HFFc6 (cell line): ENCODE results near the gene NFATC3. TPM values are rescaled to one million over a fixed set of nuclear protein-coding genes. Genes with fewer than 3 reads are reported as not detected.
A peak's percentile ranks its signal among the peaks of the same experiment; 100 is the strongest.

Experiments
- DNase-seq: peaks from one replicate; pipeline ENCODE4 v3.0.0-alpha.2; 2018
- H3K27ac Mint-ChIP-seq: 2 replicates; pipeline ENCODE4 v1.8.0; 2020; ENCODE audit warnings: mild to moderate bottlenecking, mixed read lengths
- H3K27me3 Mint-ChIP-seq: 2 replicates; pipeline ENCODE4 v1.8.0; 2021; ENCODE audit warnings: mild to moderate bottlenecking, moderate library complexity, mixed read lengths; ENCODE audit not compliant: insufficient read depth
- H3K36me3 Mint-ChIP-seq: 2 replicates; pipeline ENCODE4 v1.8.0; 2021; ENCODE audit warnings: low read depth, mixed read lengths
- H3K4me1 Mint-ChIP-seq: 2 replicates; pipeline ENCODE4 v1.8.0; 2020; ENCODE audit warnings: low read depth, mixed read lengths
- H3K4me3 Mint-ChIP-seq: 2 replicates; pipeline ENCODE4 v1.8.0; 2020; ENCODE audit warnings: mild to moderate bottlenecking, moderate library complexity, mixed read lengths
- H3K9me3 Mint-ChIP-seq: 2 replicates; pipeline ENCODE4 v1.8.0; 2020; ENCODE audit warnings: mild to moderate bottlenecking, mixed read lengths
- total RNA-seq, 6 experiments: library from RNA; stranded (reverse); fragmentation: NEBNext Ultra II Directional; extraction: Animal tissue kit (Norgen Biotek cat#: 25700); gene quantifications; 2 replicates in 1 of 6; 3 replicates in 5 of 6; pipeline ENCODE4 v1.2.3, GENCODE V29; 2021
- TF ChIP-seq, protein P1 (sequence below): fragments of 200-600 bp; sonication (generic); IDR thresholded peaks from 2 replicates; pipeline ENCODE4 v1.5.0; 2021; ENCODE audit warnings: antibody characterized with exemption, mild to moderate bottlenecking

The NFATC3 gene
- total RNA-seq, 6 experiments from 2014 or later, result 17.2 to 20.7 (median 19.9) TPM

DNA sequence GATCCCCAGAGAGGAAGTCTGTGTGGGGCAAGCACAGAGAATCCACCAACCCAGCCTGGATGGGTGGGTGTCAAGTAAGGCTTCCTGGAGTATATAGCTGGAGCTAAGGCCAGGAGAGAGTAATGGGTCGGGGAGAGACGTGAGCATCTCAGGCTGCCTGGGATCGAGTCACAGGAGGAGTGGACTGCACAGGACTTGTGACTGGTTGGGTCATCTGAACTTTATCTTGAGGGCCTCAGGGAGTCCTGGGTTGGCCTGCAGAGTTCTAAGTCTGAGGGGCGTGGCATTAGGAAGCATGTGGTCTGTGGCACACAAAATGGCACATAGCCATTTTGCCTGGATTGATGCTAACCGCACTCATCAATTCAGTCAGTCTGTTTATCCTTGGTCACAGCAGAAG lies 161.5 kb downstream of the NFATC3 start:
- no peak for DNase-seq
- Mint-ChIP-seq H3K9me3 (no peaks in the 10 kb centered on the region), H3K4me1 (peaks cover 34% of the 10 kb centered on the region), H3K27me3 (no peaks in the 10 kb centered on the region; the same call in 1 of the 2 replicates), H3K27ac (no peak overlapping the region), H3K4me3 (peak overlapping the region; percentile 95), H3K36me3 (peaks cover 8% of the 10 kb centered on the region; the same call in 1 of the 2 replicates)
- TF ChIP-seq, protein P1, sequence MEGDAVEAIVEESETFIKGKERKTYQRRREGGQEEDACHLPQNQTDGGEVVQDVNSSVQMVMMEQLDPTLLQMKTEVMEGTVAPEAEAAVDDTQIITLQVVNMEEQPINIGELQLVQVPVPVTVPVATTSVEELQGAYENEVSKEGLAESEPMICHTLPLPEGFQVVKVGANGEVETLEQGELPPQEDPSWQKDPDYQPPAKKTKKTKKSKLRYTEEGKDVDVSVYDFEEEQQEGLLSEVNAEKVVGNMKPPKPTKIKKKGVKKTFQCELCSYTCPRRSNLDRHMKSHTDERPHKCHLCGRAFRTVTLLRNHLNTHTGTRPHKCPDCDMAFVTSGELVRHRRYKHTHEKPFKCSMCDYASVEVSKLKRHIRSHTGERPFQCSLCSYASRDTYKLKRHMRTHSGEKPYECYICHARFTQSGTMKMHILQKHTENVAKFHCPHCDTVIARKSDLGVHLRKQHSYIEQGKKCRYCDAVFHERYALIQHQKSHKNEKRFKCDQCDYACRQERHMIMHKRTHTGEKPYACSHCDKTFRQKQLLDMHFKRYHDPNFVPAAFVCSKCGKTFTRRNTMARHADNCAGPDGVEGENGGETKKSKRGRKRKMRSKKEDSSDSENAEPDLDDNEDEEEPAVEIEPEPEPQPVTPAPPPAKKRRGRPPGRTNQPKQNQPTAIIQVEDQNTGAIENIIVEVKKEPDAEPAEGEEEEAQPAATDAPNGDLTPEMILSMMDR, result no peak

DNA sequence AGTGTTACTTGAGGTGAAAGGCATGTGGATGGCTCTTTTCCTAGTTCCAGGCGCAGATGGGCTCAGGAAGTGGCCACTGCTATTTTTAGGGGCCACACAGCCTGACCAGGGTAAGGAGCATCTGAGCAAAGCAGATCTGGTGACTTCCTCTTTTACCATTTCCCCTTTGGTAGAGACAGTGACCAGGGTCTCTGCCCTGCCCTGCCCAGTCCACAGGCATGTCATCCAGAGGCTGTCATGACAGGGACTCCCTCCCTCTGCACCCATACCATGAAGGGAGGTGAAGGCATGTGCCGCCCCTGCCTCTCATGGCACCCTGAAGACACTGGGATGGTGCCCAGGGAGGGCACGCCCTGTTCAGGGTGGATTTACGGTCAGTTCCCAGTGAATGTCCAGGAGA lies 162.2 kb downstream of the NFATC3 start:
- Mint-ChIP-seq H3K4me3 (no peak overlapping the region), H3K36me3 (peaks cover 8% of the 10 kb centered on the region; the same call in 1 of the 2 replicates), H3K27me3 (no peaks in the 10 kb centered on the region; the same call in 1 of the 2 replicates), H3K9me3 (no peaks in the 10 kb centered on the region), H3K27ac (no peak overlapping the region), H3K4me1 (peaks cover 34% of the 10 kb centered on the region)
- DNase-seq, result no peak
- TF ChIP-seq, protein P1, result no peak

DNA sequence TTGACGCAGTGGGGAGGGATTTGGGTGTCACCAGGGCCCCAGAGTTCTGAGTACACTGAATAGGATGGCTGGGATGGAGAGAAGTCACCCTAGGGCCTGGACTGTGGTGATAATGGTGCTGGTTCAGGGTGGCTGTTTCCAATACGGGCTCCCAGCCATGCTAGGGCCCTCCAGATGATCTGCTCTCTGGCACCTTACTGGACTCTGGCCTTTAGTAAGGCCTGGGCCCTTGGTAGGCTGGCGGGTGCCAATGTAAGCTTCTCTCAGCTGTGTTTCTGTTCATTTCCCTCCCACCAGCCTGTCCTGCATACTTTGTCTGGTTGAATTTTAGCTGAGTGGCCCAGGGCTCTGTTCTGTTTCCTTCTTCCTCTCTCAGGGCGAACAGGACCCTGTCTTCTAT lies 162.8 kb downstream of the NFATC3 start:
- Mint-ChIP-seq H3K4me3 (no peak overlapping the region), H3K9me3 (no peaks in the 10 kb centered on the region)

DNA sequence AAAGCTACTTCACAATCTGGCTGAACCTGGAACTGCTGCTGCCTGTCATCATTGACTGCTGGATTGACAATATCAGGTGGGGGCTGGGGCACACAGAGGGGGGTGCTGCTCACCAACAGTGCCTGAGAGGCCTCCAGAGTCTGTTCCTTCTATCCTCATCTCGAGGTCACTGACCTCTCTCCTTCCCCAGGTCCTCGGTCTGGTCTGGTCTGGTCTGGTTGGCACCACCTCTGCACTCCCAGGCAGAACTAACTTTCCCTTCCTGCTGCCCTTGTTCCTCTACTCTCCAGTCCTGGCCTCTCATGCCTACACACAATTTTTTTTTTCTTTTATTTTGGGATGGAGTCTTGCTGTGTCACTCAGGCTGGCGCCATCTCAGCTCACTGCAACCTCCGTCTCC lies 164.2 kb downstream of the NFATC3 start:
- Mint-ChIP-seq H3K27me3 (no peaks in the 10 kb centered on the region; the same call in 1 of the 2 replicates), H3K27ac (no peak overlapping the region), H3K4me1 (peaks cover 30% of the 10 kb centered on the region), H3K4me3 (no peak overlapping the region), H3K36me3 (peaks cover 8% of the 10 kb centered on the region; the same call in 1 of the 2 replicates), H3K9me3 (no peaks in the 10 kb centered on the region)
- no peak for DNase-seq
- TF ChIP-seq, protein P1, result no peak

More for the DNA sequence above, 162.8 kb downstream of the NFATC3 start:
- no peak for DNase-seq
- Mint-ChIP-seq H3K27me3 (no peaks in the 10 kb centered on the region; the same call in 1 of the 2 replicates), H3K4me1 (peaks cover 34% of the 10 kb centered on the region), H3K36me3 (peaks cover 8% of the 10 kb centered on the region; the same call in 1 of the 2 replicates), H3K27ac (peak overlapping the region; percentile 23; the same call in 1 of the 2 replicates)
- TF ChIP-seq, protein P1, result no peak

DNA sequence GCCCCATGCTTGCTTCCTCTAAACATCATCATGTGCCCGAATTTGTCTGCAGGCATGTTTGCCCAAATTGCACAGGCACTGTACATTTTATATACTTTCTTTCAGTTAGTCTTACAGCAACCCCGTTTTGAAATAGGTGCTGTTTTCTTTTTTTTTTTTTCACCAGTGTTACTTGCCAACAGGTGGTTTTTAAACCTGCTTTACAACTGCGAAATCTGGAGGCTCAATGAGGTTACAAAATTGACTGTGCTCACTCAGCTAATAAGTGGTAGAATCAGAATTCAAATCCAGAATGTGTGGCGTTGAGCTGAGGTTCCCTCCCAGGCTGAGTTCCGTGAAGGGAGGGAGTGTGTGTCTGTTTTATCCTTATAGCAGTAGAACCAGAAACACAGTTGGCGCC lies 165.8 kb downstream of the NFATC3 start:
- TF ChIP-seq, protein P1, result no peak
- Mint-ChIP-seq H3K27ac (no peak overlapping the region), H3K4me3 (no peak overlapping the region), H3K9me3 (no peaks in the 10 kb centered on the region), H3K4me1 (peaks cover 18% of the 10 kb centered on the region), H3K36me3 (peaks cover 8% of the 10 kb centered on the region; the same call in 1 of the 2 replicates), H3K27me3 (no peaks in the 10 kb centered on the region)
- DNase-seq, result no peak

DNA sequence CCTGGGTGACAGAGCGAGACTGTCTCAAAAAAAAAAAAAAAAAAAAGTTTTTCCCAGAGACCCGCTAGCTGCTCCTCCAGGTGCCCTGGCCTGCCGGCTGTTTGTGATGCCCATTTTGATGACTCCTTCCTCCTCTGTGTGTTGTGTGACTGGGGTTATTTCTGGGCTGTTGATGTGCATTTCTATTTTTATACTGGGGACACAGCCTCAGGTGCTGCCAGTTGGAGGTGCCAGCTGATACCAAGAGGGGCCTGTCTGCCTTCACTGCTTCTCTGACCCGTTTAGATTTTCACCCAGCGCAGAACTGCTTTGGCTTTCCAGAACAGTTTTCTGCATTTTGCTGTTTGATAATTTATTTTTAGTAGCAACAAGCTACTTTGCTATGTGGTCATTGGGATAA lies 166.7 kb downstream of the NFATC3 start:
- no peaks in the 10 kb centered on the region for H3K9me3 Mint-ChIP-seq
- no peaks in the 10 kb centered on the region for H3K27me3 Mint-ChIP-seq
- no peak overlapping the region for H3K4me3 Mint-ChIP-seq
- no peak for DNase-seq
- peaks cover 10% of the 10 kb centered on the region for H3K4me1 Mint-ChIP-seq
- H3K36me3 Mint-ChIP-seq, result peaks cover 8% of the 10 kb centered on the region; the same call in 1 of the 2 replicates
- H3K27ac Mint-ChIP-seq, result no peak overlapping the region
- TF ChIP-seq, protein P1, result no peak
